ENCODE results near the gene ATP6V1B1. TPM values are rescaled to one million over a fixed set of nuclear protein-coding genes. Genes with fewer than 3 reads are reported as not detected.

The ATP6V1B1 gene
- total RNA-seq, 1 experiment from 2014 or later: not detected

DNA sequence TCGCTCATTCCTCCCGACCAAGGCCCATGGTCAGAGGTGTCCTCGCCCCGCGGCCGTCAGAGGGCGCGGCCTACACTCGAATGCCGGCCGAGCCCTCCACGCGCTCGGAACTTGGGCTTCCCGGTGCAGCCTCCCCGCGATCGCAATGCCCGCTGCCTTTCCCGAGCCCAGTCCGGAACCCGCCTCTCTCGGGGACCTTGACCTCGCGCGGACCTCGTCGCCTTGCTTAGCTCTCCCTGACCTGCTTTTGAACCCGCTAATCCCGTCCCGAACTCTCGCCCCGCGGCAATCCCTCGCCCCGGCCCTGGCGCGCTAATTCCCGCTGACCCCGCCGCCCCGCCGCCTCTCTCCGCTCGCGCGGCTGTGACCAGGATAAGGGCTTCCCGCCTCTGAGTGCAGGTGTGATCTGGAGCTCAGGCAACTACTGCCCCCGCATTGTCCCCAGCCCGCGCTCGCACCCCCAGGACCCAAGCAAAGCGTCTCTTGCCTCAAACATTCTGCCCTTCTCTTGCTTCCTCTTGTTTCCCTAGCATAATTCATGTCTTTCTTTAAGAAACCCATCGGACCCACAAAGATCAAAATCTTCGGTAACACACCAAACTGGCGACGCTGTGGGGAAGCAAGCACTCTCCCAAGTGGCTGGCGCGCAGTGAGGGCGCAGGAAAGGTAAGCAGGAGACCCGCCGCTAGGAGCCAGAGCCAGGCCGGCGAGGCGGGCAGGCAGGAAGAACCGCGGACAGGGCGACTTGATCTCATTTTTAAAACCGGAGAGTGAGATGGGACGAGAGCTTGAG is 46.6 kb upstream of the ATP6V1B1 start:
- Histone ChIP-seq H3K4me3 (ENCODE audit: low read length) (no peak overlapping the region), H3K9ac (ENCODE audit: low read length) (no peak overlapping the region), H3K4me1 (ENCODE audit: insufficient read depth, low read length) (no peaks in the 10 kb centered on the region), H3K79me2 (ENCODE audit: low read length) (no peaks in the 10 kb centered on the region), H2AFZ (ENCODE audit: low read length) (no peak overlapping the region), H3K36me3 (ENCODE audit: low read depth, low read length) (no peaks in the 10 kb centered on the region), H3K9me3 (ENCODE audit: low read length) (no peaks in the 10 kb centered on the region), H3K9me2 (replicated peaks; ENCODE audit: low read length) (no peaks in the 10 kb centered on the region), H3K27me3 (ENCODE audit: low read length) (peaks cover 45% of the 10 kb centered on the region), H3K4me2 (ENCODE audit: low read length) (no peak overlapping the region), H3K27ac (ENCODE audit: low read length) (no peak overlapping the region), H3F3A (ENCODE audit: low read length, unreplicated experiment) (no peaks in the 10 kb centered on the region), H4K20me1 (ENCODE audit: low read length) (no peaks in the 10 kb centered on the region)
- intact Hi-C loops (cut with micrococcal nuclease): no loop called here
- ChIA-PET CTCF (interaction anchor here (0.5 to 0.6 kb wide), 2 partner anchors 13 to 59 kb away, joined by 3 to 6 read pairs; no protein-coding TSS in a partner anchor), POLR2A (ENCODE audit: unreplicated experiment) (no interaction called here)
- TF ChIP-seq, protein P1, sequence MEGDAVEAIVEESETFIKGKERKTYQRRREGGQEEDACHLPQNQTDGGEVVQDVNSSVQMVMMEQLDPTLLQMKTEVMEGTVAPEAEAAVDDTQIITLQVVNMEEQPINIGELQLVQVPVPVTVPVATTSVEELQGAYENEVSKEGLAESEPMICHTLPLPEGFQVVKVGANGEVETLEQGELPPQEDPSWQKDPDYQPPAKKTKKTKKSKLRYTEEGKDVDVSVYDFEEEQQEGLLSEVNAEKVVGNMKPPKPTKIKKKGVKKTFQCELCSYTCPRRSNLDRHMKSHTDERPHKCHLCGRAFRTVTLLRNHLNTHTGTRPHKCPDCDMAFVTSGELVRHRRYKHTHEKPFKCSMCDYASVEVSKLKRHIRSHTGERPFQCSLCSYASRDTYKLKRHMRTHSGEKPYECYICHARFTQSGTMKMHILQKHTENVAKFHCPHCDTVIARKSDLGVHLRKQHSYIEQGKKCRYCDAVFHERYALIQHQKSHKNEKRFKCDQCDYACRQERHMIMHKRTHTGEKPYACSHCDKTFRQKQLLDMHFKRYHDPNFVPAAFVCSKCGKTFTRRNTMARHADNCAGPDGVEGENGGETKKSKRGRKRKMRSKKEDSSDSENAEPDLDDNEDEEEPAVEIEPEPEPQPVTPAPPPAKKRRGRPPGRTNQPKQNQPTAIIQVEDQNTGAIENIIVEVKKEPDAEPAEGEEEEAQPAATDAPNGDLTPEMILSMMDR (conservative IDR thresholded peaks at IDR 0.05; ENCODE audit: low read depth, low read length): no peak
- TF ChIP-seq EZH2 (IDR thresholded peaks at IDR 0.05; ENCODE audit: low read length, unreplicated experiment): no peak
- TF ChIP-seq EZH2phosphoT487 (IDR thresholded peaks at IDR 0.05; ENCODE audit: borderline replicate concordance, low read length): no peak
- no peak for ATAC-seq
- DNase-seq: no peak
- BruUV-seq (replicated peaks): no TSS peak

DNA sequence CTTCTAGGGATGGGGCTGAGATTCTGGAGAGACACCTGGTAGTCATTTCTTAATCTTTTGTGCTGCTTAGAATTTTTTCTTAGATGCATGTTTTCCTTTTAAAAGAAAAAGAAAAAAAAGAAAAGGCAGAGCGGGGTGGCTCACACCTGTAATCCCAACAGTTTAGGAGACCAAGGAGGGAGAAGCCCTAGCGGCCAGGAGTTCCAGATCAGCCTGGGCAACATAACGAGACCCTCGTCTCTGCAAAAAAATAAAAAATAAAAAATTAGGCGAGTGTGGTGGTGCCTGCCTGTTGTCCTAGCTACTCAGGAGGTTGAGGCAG is 46.0 kb upstream of the ATP6V1B1 start:
- no TSS peak for BruUV-seq (replicated peaks)
- Histone ChIP-seq H3K9me3 (ENCODE audit: low read length) (no peaks in the 10 kb centered on the region), H3K36me3 (ENCODE audit: low read depth, low read length) (no peaks in the 10 kb centered on the region), H3K79me2 (ENCODE audit: low read length) (no peaks in the 10 kb centered on the region), H3K27ac (ENCODE audit: low read length) (no peak overlapping the region), H2AFZ (ENCODE audit: low read length) (no peak overlapping the region), H3K9me2 (replicated peaks; ENCODE audit: low read length) (no peaks in the 10 kb centered on the region), H3K27me3 (ENCODE audit: low read length) (peaks cover 41% of the 10 kb centered on the region), H3K9ac (ENCODE audit: low read length) (no peak overlapping the region), H3F3A (ENCODE audit: low read length, unreplicated experiment) (no peaks in the 10 kb centered on the region), H3K4me1 (ENCODE audit: insufficient read depth, low read length) (no peaks in the 10 kb centered on the region), H4K20me1 (ENCODE audit: low read length) (no peaks in the 10 kb centered on the region), H3K4me3 (ENCODE audit: low read length) (no peak overlapping the region), H3K4me2 (ENCODE audit: low read length) (no peak overlapping the region)
- TF ChIP-seq EZH2 (IDR thresholded peaks at IDR 0.05; ENCODE audit: low read length, unreplicated experiment) (no peak), EZH2phosphoT487 (IDR thresholded peaks at IDR 0.05; ENCODE audit: borderline replicate concordance, low read length) (no peak)
- TF ChIP-seq, protein P1 (conservative IDR thresholded peaks at IDR 0.05; ENCODE audit: low read depth, low read length): no peak
- ATAC-seq: no peak
- ChIA-PET POLR2A (ENCODE audit: unreplicated experiment) (no interaction called here), CTCF (interaction anchor here (0.5 to 0.6 kb wide), 2 partner anchors 14 to 59 kb away, joined by 3 to 6 read pairs; no protein-coding TSS in a partner anchor)
- no peak for DNase-seq
- intact Hi-C loops (cut with micrococcal nuclease): no loop called here

DNA sequence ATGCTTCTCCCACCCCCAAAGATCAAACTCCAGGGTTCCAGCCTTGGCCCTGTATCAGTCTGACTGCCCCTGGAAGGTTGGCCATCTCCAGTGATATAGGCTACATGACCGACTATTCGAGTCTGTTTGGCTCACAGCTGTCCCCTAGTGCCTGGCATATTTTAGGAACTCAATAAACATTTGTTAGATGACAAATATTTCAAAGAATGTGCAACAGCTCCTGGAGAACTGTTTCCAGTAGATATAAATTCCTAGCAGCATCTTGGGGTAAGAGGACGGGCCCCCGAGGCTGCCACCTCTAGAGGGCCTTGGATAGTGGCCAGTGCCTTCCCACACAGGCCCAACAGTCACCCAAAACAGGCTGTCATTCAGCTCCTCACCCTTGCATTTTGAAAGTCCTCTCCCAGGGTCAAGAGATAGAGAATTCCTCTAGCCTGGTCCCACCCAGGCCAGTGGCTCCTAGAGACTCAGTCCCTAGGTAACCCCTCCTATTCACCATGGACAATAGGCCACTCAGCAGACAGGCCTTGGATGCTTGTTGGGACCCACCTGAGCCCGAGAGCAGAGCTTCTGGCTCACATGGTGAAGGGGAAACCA is 45.1 kb upstream of the ATP6V1B1 start:
- POLR2A ChIA-PET (ENCODE audit: unreplicated experiment): no interaction called here
- H3K36me3 ChIP-seq (ENCODE audit: low read depth, low read length): no peaks in the 10 kb centered on the region
- no peak overlapping the region for H3K9ac ChIP-seq (ENCODE audit: low read length)
- H3K9me2 ChIP-seq (replicated peaks; ENCODE audit: low read length): no peaks in the 10 kb centered on the region
- H3K27me3 ChIP-seq (ENCODE audit: low read length): peaks cover 35% of the 10 kb centered on the region
- TF ChIP-seq EZH2 (IDR thresholded peaks at IDR 0.05; ENCODE audit: low read length, unreplicated experiment) (no peak), EZH2phosphoT487 (IDR thresholded peaks at IDR 0.05; ENCODE audit: borderline replicate concordance, low read length) (no peak)
- TF ChIP-seq, protein P1 (conservative IDR thresholded peaks at IDR 0.05; ENCODE audit: low read depth, low read length): peak; percentile 32; the same call in 1 of the 2 replicates
- no peaks in the 10 kb centered on the region for H3K4me1 ChIP-seq (ENCODE audit: insufficient read depth, low read length)
- no peak overlapping the region for H3K4me2 ChIP-seq (ENCODE audit: low read length)
- H3K79me2 ChIP-seq (ENCODE audit: low read length): no peaks in the 10 kb centered on the region
- no peaks in the 10 kb centered on the region for H3K9me3 ChIP-seq (ENCODE audit: low read length)
- peak; percentile 53 for DNase-seq
- H2AFZ ChIP-seq (ENCODE audit: low read length): no peak overlapping the region
- H3K27ac ChIP-seq (ENCODE audit: low read length): no peak overlapping the region
- H4K20me1 ChIP-seq (ENCODE audit: low read length): no peaks in the 10 kb centered on the region
- ATAC-seq: peak; percentile 50
- no TSS peak for BruUV-seq (replicated peaks)
- intact Hi-C loops (cut with micrococcal nuclease): no loop called here
- H3F3A ChIP-seq (ENCODE audit: low read length, unreplicated experiment): no peaks in the 10 kb centered on the region
- no peak overlapping the region for H3K4me3 ChIP-seq (ENCODE audit: low read length)
- CTCF ChIA-PET: no interaction called here

Measured in PC-3 (cell line).